Measurements from ENCODE around the gene NTPCR.
"Not testable (repeated sequence)": the region's sequence is repeated elsewhere in the genome, so short reads cannot be mapped to it uniquely, and the experiment has no call there.

Gene NTPCR

GRCh38 chr1:232950197-232951176, at the start of gene NTPCR:
Gene NTPCR, plus strand, starts transcription at chr1:232950611. Its CDS starts 100 bp downstream, at chr1:232950711.
- DNase-seq, result peak; percentile 97

- DNase-seq, result no peak
Observed at GRCh38 chr1:232900818-232901217, 49.6 kb upstream of the NTPCR start.

GRCh38 chr1:232901255-232901654, 49.2 kb upstream of the NTPCR start:
- DNase-seq, result no peak

- no peak for DNase-seq
Observed at GRCh38 chr1:232902774-232903350, 47.5 kb upstream of the NTPCR start.

- DNase-seq, result no peak
Observed at GRCh38 chr1:232904131-232904530, 46.3 kb upstream of the NTPCR start.

GRCh38 chr1:232904566-232904965, 45.8 kb upstream of the NTPCR start:
- peak; percentile 70 for DNase-seq

GRCh38 chr1:232905331-232906034, 44.9 kb upstream of the NTPCR start:
- peak; percentile 34 for DNase-seq

- no peak for DNase-seq
Observed at GRCh38 chr1:232906441-232906840, 44.0 kb upstream of the NTPCR start.

GRCh38 chr1:232908831-232909230, 41.6 kb upstream of the NTPCR start:
- no peak for DNase-seq

GRCh38 chr1:232909752-232910151, 40.7 kb upstream of the NTPCR start:
- DNase-seq, result no peak

GRCh38 chr1:232911027-232911599, 39.3 kb upstream of the NTPCR start:
- no peak for DNase-seq

GRCh38 chr1:232912845-232913580, 37.4 kb upstream of the NTPCR start:
- no peak for DNase-seq

GRCh38 chr1:232914271-232914670, 36.1 kb upstream of the NTPCR start:
- not testable (repeated sequence) for DNase-seq

GRCh38 chr1:232915212-232915611, 35.2 kb upstream of the NTPCR start:
- DNase-seq, result no peak

GRCh38 chr1:232917053-232917452, 33.4 kb upstream of the NTPCR start:
- no peak for DNase-seq

GRCh38 chr1:232921381-232921780, 29.0 kb upstream of the NTPCR start:
- no peak for DNase-seq

GRCh38 chr1:232922485-232922884, 27.9 kb upstream of the NTPCR start:
- no peak for DNase-seq

- peak; percentile 72 for DNase-seq
Observed at GRCh38 chr1:232923739-232924386, 26.5 kb upstream of the NTPCR start.

GRCh38 chr1:232924874-232925273, 25.5 kb upstream of the NTPCR start:
- DNase-seq, result no peak

GRCh38 chr1:232925421-232926220, 24.8 kb upstream of the NTPCR start:
- no peak for DNase-seq

GRCh38 chr1:232927166-232927565, 23.2 kb upstream of the NTPCR start:
- not testable (repeated sequence) for DNase-seq

Data from activated CD4-positive, alpha-beta T cell treated with anti-CD3 and anti-CD28 coated beads, Interleukin-2, Interleukin-6, amounts not matched to agents 100 ng/mL and 50 ng/mL, durations not matched to agents 16 hours and 8 hours (primary cell).